T follicular helper cell (primary cell): ENCODE results near the gene PAFAH1B1.

Source experiments
- DNase-seq: peaks from one replicate; pipeline ENCODE4 v3.0.0-alpha.2; 2020; ENCODE audit warnings: low read depth

PAFAH1B1 gene

GRCh38 chr17:2722611-2723010 lies 129.2 kb downstream of the PAFAH1B1 start:
- DNase-seq, result no peak

GRCh38 chr17:2723505-2723996 lies 130.1 kb downstream of the PAFAH1B1 start:
- DNase-seq, result no peak

- no peak for DNase-seq
These were observed 130.7 kb downstream of the PAFAH1B1 start for GRCh38 chr17:2723997-2724783.

GRCh38 chr17:2724784-2725164 lies 131.3 kb downstream of the PAFAH1B1 start:
- no peak for DNase-seq

GRCh38 chr17:2730764-2731353 lies 137.4 kb downstream of the PAFAH1B1 start:
- no peak for DNase-seq

- no peak for DNase-seq
These were observed 138.4 kb downstream of the PAFAH1B1 start for GRCh38 chr17:2731807-2732206.

- DNase-seq, result no peak
These were observed 141.5 kb downstream of the PAFAH1B1 start for GRCh38 chr17:2734939-2735338.
